ENCODE measurements around the gene FGD6.

DNA sequence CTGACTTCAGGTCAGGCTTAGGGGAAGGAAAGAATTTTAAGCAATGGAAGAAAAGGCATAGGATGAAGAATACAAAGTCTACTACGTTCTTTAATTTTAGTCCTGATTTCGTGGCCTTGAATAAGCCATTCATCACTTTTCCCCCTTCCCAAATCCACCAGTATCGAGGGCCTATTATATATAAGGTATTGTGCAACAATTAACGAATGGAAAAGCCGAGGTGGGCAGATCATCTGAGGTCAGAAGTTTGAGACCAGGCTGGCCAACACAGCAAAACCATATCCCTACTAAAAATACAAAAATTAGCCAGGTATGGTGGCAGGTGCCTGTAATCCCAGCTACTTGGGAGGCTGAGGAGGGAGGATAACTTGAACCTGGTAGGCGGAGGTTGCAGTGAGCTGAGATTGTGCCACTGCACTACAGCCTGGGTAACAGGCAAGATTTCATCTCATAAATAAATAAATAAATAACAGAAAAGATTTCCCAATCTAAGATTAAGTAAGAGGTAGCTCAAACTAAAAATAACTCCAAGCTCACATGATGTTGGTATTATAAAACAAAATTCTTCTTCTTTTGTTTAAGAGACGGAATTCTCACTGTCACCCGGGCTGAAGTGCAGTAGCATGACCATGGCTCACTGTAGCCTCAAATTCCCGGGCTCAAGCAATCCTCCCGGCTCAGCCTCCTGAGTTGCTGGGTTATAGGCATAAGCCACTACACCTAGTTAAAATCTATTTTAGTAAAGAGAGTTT is 85.5 kb downstream of the FGD6 start:
- TF ChIP-seq POLR2AphosphoS5 (IDR thresholded peaks at IDR 0.05; ENCODE audit: low read depth, low read length) = no peak
- no peak for TF ChIP-seq CTCF (IDR thresholded peaks at IDR 0.05)
- no peak for TF ChIP-seq TCF7L2 (IDR thresholded peaks at IDR 0.05; ENCODE audit: low read depth, low read length)
- TF ChIP-seq REST (IDR thresholded peaks at IDR 0.05; ENCODE audit: insufficient read depth in 1 of 2, low read depth in 2 of 2, low read length in 1 of 2) = no peak

Data from Panc1 (cell line).